Measurements from ENCODE around the gene TMEM178B.

GRCh38 chr7:141263983-141264382 lies 190.1 kb downstream of the TMEM178B start:
- TF ChIP-seq SUZ12 (IDR thresholded peaks at IDR 0.05; ENCODE audit: extremely low read depth, insufficient read depth, insufficient read length) (no peak), YY1 (IDR thresholded peaks at IDR 0.05; ENCODE audit: insufficient read depth, insufficient read length) (no peak), ZNF274 (IDR thresholded peaks at IDR 0.05; ENCODE audit: low read depth, low read length) (no peak)

Measured in NT2/D1 (cell line).